Measurements from ENCODE around the gene PDXDC1. TPM values are rescaled to one million over a fixed set of nuclear protein-coding genes. Genes with fewer than 3 reads are reported as not detected.
A peak's percentile ranks its signal among the peaks of the same experiment; 100 is the strongest.
"Not testable (repeated sequence)": the region's sequence is repeated elsewhere in the genome, so short reads cannot be mapped to it uniquely, and the experiment has no call there.

Gene PDXDC1
- total RNA-seq, 2 donors from 2014 or later, result 163 to 202 TPM

DNA sequence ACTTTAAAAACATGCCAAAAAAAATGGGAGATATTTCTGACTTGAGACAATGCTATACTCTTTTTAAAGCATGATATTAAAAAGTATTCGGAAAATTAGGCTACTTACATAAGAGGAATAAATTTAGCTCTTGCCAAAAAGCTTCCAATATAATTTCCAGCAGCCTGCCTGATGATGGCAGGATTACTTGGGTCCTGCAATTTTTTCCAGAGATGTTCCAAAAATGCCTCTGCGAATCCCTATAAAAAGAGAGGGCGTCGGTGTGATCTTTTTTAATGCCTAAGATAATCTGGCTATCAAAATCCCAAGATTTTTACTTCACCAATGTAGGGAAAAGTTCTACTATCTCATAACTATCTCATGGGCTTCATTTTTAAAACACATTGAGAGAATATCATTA, 96.2 kb downstream of the PDXDC1 start:
- not testable (repeated sequence) for H3K27ac Mint-ChIP-seq; DNase-seq; H3K9me3 ChIP-seq (ENCODE audit: control insufficient read depth, low read length); H3K4me1 ChIP-seq (ENCODE audit: control insufficient read depth, insufficient read depth, low read length); H3K4me3 ChIP-seq (ENCODE audit: low read length); H3K27me3 Mint-ChIP-seq (ENCODE audit: insufficient read depth); H3K9me3 Mint-ChIP-seq; H3K4me1 Mint-ChIP-seq; H3K9ac ChIP-seq (ENCODE audit: extremely low read depth, low read length, poor library complexity, severe bottlenecking); H3K27me3 ChIP-seq (ENCODE audit: control insufficient read depth, insufficient read depth, low read length, poor library complexity, severe bottlenecking); H3K27ac ChIP-seq (ENCODE audit: low read depth, low read length); H3K4me3 Mint-ChIP-seq
- peaks cover 46% of the 10 kb centered on the region for H3K36me3 Mint-ChIP-seq (ENCODE audit: low read depth)
- H3K36me3 ChIP-seq (ENCODE audit: control insufficient read depth, insufficient read depth, low read length), result peaks cover 43% of the 10 kb centered on the region
- 100% methylated on average over 2 of the region's 4 CpGs; no CpG with 5 or more reads in 1 of the 2 experiments for WGBS, 2 experiments (ENCODE audit: insufficient coverage in 1 of 2, insufficient read length in 1 of 2)

DNA sequence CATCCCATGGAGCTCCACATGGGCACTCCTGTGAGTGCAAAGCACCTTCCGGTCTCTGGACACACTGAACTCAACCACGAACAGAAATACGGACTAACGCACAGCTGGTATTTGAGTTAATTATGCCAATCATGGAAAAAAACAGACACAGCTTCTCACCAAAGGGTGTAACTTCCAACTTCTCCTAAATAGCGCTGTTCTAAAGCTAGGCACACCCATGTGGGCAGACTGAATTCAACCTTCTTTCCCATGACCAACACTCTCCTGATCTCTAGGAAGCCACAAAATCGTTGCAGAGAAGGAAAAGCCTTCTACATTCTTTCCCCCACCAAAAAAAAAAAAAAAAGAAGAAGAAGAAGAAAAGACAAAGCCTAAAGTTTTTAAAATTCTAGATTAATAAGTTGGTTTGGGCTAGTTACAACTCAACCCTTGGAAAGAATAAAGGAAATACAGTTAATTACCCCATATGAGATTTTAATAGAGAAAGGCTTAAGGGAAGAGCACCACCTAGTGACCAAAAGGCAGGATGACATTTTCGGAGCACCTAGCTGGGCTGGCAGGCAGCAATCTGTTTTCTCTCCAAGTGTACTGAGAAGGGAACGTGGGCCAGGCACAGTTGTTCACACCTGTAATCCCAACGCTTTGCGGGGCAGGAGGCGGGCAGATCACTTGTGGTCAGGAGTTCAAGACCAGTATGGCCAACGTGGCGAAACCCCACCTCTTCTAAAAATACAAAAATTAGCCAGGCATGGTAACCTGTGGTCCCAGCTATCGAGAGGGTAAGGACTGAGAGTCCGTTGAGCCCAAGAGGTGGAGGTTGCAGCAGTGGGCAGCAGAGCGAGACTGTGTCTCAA, 97.3 kb downstream of the PDXDC1 start:
- not testable (repeated sequence) for H3K9me3 Mint-ChIP-seq; H3K27me3 Mint-ChIP-seq (ENCODE audit: insufficient read depth); H3K4me3 Mint-ChIP-seq; H3K4me1 ChIP-seq (ENCODE audit: control insufficient read depth, insufficient read depth, low read length); H3K27me3 ChIP-seq (ENCODE audit: control insufficient read depth, insufficient read depth, low read length, poor library complexity, severe bottlenecking); H3K27ac ChIP-seq (ENCODE audit: low read depth, low read length); H3K9ac ChIP-seq (ENCODE audit: extremely low read depth, low read length, poor library complexity, severe bottlenecking); H3K4me1 Mint-ChIP-seq; H3K4me3 ChIP-seq (ENCODE audit: low read length); H3K9me3 ChIP-seq (ENCODE audit: control insufficient read depth, low read length); DNase-seq
- WGBS, 2 experiments (ENCODE audit: insufficient coverage in 1 of 2, insufficient read length in 1 of 2), result 77 to 97% methylated on average over 3 to 12 of the region's 16 CpGs
- H3K36me3 ChIP-seq (ENCODE audit: control insufficient read depth, insufficient read depth, low read length), result peaks cover 48% of the 10 kb centered on the region
- TF ChIP-seq, protein P1, sequence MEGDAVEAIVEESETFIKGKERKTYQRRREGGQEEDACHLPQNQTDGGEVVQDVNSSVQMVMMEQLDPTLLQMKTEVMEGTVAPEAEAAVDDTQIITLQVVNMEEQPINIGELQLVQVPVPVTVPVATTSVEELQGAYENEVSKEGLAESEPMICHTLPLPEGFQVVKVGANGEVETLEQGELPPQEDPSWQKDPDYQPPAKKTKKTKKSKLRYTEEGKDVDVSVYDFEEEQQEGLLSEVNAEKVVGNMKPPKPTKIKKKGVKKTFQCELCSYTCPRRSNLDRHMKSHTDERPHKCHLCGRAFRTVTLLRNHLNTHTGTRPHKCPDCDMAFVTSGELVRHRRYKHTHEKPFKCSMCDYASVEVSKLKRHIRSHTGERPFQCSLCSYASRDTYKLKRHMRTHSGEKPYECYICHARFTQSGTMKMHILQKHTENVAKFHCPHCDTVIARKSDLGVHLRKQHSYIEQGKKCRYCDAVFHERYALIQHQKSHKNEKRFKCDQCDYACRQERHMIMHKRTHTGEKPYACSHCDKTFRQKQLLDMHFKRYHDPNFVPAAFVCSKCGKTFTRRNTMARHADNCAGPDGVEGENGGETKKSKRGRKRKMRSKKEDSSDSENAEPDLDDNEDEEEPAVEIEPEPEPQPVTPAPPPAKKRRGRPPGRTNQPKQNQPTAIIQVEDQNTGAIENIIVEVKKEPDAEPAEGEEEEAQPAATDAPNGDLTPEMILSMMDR (conservative IDR thresholded peaks at IDR 0.05), result peak; percentile 59
- Mint-ChIP-seq H3K36me3 (ENCODE audit: low read depth) (peaks cover 56% of the 10 kb centered on the region), H3K27ac (peak overlapping the region; percentile 71)

DNA sequence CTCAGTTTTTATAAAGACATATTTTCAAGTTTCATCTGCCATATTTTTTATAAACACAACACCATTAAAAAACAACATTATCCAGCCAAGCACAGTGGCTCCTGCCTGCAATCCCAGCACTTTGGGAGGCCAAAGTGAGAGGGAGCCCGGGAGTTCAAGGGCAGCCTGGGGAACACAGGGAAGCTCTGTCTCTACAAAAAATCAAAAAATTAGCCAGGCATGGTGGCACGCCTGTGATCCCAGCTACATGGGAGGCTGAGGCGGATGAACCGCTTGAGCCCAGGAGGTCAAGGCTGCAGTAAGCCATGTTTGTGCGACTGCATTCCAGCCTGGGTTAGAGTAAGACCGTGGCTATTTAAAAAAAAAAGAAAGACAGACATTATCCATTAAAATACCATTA, 98.3 kb downstream of the PDXDC1 start:
- Histone ChIP-seq H3K36me3 (ENCODE audit: control insufficient read depth, insufficient read depth, low read length) (peaks cover 50% of the 10 kb centered on the region), H3K4me3 (ENCODE audit: low read length) (no peak overlapping the region)

DNA sequence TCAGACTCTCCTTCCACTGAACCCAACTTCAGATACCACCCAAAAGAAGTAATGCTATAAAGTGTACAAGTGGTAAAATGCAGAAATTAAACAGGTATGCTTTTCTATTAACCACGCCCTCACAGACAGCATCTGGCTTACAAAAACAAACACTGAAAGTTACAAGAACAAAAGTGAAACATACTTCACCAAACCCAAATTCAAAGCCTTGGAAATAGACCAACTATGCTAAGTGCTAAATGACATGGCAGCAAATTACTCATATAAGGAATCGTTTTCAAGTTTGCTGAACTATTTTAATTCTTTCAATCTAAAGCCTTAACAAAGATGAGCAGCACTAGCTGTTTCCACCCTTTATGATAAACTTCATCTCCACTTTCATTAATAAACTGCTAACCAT, 101.3 kb downstream of the PDXDC1 start:
- peaks cover 77% of the 10 kb centered on the region for H3K36me3 Mint-ChIP-seq (ENCODE audit: low read depth)
- H3K4me1 Mint-ChIP-seq; H3K27me3 Mint-ChIP-seq (ENCODE audit: insufficient read depth); H3K4me3 Mint-ChIP-seq; DNase-seq; H3K27ac ChIP-seq (ENCODE audit: low read depth, low read length); H3K9me3 Mint-ChIP-seq; H3K9me3 ChIP-seq (ENCODE audit: control insufficient read depth, low read length); H3K4me1 ChIP-seq (ENCODE audit: control insufficient read depth, insufficient read depth, low read length); H3K27ac Mint-ChIP-seq; H3K27me3 ChIP-seq (ENCODE audit: control insufficient read depth, insufficient read depth, low read length, poor library complexity, severe bottlenecking); H3K4me3 ChIP-seq (ENCODE audit: low read length); H3K9ac ChIP-seq (ENCODE audit: extremely low read depth, low read length, poor library complexity, severe bottlenecking): not testable (repeated sequence)
- 79 to 100% methylated on average over 1 of the region's 2 CpGs for WGBS, 2 experiments (ENCODE audit: insufficient coverage in 1 of 2, insufficient read length in 1 of 2)
- H3K36me3 ChIP-seq (ENCODE audit: control insufficient read depth, insufficient read depth, low read length), result peaks cover 61% of the 10 kb centered on the region

More for the DNA sequence above, 98.3 kb downstream of the PDXDC1 start:
- Histone ChIP-seq H3K27ac (ENCODE audit: low read depth, low read length) (no peak overlapping the region), H3K9me3 (ENCODE audit: control insufficient read depth, low read length) (no peaks in the 10 kb centered on the region), H3K27me3 (ENCODE audit: control insufficient read depth, insufficient read depth, low read length, poor library complexity, severe bottlenecking) (no peaks in the 10 kb centered on the region), H3K9ac (ENCODE audit: extremely low read depth, low read length, poor library complexity, severe bottlenecking) (no peak overlapping the region), H3K4me1 (ENCODE audit: control insufficient read depth, insufficient read depth, low read length) (no peaks in the 10 kb centered on the region)
- peaks cover 66% of the 10 kb centered on the region for H3K36me3 Mint-ChIP-seq (ENCODE audit: low read depth)
- H3K4me3 Mint-ChIP-seq, result no peak overlapping the region
- H3K9me3 Mint-ChIP-seq, result peaks cover 7% of the 10 kb centered on the region
- H3K27me3 Mint-ChIP-seq (ENCODE audit: insufficient read depth), result no peaks in the 10 kb centered on the region
- no peak for DNase-seq
- H3K4me1 Mint-ChIP-seq, result no peaks in the 10 kb centered on the region
- WGBS, 2 experiments (ENCODE audit: insufficient coverage in 1 of 2, insufficient read length in 1 of 2), result 93 to 94% methylated on average over 6 of the region's 6 CpGs
- TF ChIP-seq, protein P1 (conservative IDR thresholded peaks at IDR 0.05), result no peak
- no peak overlapping the region for H3K27ac Mint-ChIP-seq

DNA sequence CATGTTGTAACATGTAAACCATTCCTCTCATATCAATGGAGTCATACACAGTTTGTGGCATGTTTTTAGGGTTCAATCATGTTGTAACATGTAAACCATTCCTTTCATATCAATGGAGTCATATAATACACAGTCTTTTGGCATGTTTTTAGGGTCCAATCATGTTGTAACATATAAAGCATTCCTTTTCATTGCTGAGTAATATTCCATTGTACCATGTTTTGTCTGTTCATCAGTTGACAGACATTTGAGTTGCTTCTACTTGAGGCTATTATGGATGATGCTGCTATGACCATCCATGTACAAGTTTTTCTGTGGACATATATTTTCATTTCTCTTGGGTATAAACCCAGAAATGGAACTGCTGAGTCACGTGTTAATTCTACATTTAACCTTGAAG, 106.1 kb downstream of the PDXDC1 start:
- H3K4me3 Mint-ChIP-seq; H3K4me1 Mint-ChIP-seq; H3K27me3 Mint-ChIP-seq (ENCODE audit: insufficient read depth); H3K4me1 ChIP-seq (ENCODE audit: control insufficient read depth, insufficient read depth, low read length); H3K27ac ChIP-seq (ENCODE audit: low read depth, low read length); DNase-seq; H3K27me3 ChIP-seq (ENCODE audit: control insufficient read depth, insufficient read depth, low read length, poor library complexity, severe bottlenecking); H3K4me3 ChIP-seq (ENCODE audit: low read length); H3K27ac Mint-ChIP-seq; H3K9me3 Mint-ChIP-seq; H3K9me3 ChIP-seq (ENCODE audit: control insufficient read depth, low read length); H3K9ac ChIP-seq (ENCODE audit: extremely low read depth, low read length, poor library complexity, severe bottlenecking): not testable (repeated sequence)
- peaks cover 63% of the 10 kb centered on the region for H3K36me3 ChIP-seq (ENCODE audit: control insufficient read depth, insufficient read depth, low read length)
- H3K36me3 Mint-ChIP-seq (ENCODE audit: low read depth), result peaks cover 80% of the 10 kb centered on the region
- WGBS, 2 experiments (ENCODE audit: insufficient coverage in 1 of 2, insufficient read length in 1 of 2), result 100% methylated on average over 1 of the region's 1 CpG; no CpG with 5 or more reads in 1 of the 2 experiments

Measured in endodermal cell (in vitro differentiated cells).